Gastroesophageal sphincter (tissue), 3 donors: ENCODE data around the gene PHACTR1.

Experiments used
- CTCF ChIP-seq, 4 experiments: fragments of 200-600 bp in 2 of 4; fragments of 450-650 bp in 2 of 4; sonication (generic) in 1 of 4; IDR thresholded peaks; one replicate each; pipeline ENCODE4 v1.5.1; 2017 to 2019; ENCODE audit warnings: antibody characterized with exemption in 4 of 4, mild to moderate bottlenecking in 2 of 4, moderate library complexity in 2 of 4
- POLR2A ChIP-seq, 2 donors: fragments of 450-650 bp; IDR thresholded peaks; one replicate each; pipeline ENCODE4 v1.6.1; 2017; ENCODE audit warnings: antibody characterized with exemption in 2 of 2, mild to moderate bottlenecking in 2 of 2, moderate library complexity in 1 of 2
- POLR2AphosphoS5 ChIP-seq: sonication (generic); formaldehyde crosslinking; IDR thresholded peaks from one replicate; pipeline ENCODE4 v1.6.1; 2017; ENCODE audit warnings: antibody characterized with exemption

GRCh38 chr6:13259393-13259792 is 542.8 kb downstream of the PHACTR1 start:
- no peak for TF ChIP-seq POLR2A (IDR thresholded peaks at IDR 0.05)
- TF ChIP-seq CTCF (IDR thresholded peaks at IDR 0.05): no peak
- no peak for TF ChIP-seq POLR2AphosphoS5
